Fibroblast of pulmonary artery (primary cell): ENCODE results near the gene MRPL9.

Experiments used
- DNase-seq: peaks from one replicate; pipeline ENCODE4 v3.0.0-alpha.2; 2010; ENCODE audit warnings: low read depth
- H3K4me3 ChIP-seq: replicated peaks from 2 replicates; pipeline ENCODE4 v1.5.1; 2011; ENCODE audit warnings: low read depth, mild to moderate bottlenecking, control low read depth, low read length, moderate library complexity
- TF ChIP-seq, protein P1 (sequence below): IDR thresholded peaks from 2 replicates; pipeline ENCODE4 v1.5.1; 2011; ENCODE audit warnings: mild to moderate bottlenecking, control low read depth, low read length, inconsistent platforms; ENCODE audit errors: missing control alignments

MRPL9 gene

DNA sequence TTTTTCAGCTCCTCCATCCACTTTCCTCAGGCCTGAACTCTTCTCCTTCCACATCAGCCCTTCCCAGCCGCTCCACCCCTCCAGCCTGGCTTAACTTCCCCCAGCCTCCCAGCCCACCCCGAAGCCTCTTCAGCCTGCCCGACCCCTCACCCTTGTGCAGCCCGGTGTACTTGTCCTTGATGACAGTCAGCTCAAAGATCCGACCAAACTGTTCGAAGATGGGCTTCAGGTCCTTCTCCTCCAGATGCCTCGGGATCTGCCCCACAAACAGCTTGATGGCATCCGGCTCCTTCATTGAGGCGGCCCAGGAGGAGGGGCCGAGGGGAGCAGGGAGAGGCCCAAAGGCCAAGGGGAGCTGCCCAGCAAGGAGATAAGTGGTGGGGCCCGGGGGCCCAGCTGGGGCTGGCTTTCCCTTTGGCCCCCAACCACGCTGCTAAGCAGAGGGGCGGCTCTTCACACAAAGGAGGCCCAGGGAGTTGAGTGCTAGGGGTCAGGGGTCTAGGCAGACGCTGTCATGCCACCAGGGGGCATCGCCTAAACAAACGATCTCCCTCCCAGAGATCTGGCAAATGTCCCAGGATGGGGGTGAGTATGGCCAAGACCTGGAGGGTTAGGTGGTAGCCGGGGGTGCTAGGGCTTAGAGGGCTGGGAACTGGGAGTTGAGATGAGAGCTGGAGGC is 47.4 kb downstream of the MRPL9 start:
- TF ChIP-seq, protein P1, sequence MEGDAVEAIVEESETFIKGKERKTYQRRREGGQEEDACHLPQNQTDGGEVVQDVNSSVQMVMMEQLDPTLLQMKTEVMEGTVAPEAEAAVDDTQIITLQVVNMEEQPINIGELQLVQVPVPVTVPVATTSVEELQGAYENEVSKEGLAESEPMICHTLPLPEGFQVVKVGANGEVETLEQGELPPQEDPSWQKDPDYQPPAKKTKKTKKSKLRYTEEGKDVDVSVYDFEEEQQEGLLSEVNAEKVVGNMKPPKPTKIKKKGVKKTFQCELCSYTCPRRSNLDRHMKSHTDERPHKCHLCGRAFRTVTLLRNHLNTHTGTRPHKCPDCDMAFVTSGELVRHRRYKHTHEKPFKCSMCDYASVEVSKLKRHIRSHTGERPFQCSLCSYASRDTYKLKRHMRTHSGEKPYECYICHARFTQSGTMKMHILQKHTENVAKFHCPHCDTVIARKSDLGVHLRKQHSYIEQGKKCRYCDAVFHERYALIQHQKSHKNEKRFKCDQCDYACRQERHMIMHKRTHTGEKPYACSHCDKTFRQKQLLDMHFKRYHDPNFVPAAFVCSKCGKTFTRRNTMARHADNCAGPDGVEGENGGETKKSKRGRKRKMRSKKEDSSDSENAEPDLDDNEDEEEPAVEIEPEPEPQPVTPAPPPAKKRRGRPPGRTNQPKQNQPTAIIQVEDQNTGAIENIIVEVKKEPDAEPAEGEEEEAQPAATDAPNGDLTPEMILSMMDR = no peak
- no peak overlapping the region for H3K4me3 ChIP-seq
- DNase-seq = no peak

DNA sequence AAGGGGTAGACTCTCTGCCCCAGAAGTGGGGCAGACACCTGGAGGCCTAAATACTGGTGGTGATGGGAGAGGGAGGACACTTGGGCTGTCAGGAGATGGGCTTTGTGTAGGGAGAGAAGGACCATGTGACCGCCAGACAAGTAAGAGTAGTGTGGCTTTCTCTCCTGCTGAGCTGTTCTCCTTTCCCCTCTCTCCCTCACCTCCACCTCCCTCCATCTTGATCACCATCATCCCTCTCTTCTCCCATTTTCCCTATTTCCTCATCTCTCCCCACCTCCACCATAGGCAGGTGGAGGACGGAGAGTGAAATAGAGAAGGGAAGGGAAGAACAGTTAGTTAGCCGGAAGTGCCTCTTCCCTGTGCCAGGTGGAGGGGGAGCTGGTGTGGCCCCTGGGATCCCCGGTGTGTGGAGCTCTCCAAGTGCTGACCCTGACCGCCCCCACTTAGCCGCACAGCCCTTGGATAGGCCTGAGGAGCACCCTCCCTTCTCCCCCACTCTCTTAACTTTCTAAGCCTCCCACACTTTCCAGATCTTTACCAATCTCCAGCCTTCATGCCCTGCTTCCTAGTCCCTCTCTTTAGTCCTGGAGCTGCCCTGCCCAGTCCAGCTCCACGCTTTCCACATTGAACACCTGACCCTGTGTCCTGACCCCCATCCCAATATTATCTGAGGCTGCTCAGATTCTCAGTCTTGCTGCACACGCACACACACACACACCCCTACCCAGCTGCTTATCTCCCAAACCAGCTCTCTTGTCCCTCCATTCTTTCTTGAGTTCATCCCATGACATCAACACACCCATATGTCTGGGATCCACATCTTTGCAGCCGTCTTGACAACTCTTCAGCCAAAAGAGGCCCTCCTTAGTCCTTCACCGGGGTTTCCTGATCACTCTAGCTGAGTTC is 48.2 kb downstream of the MRPL9 start:
- TF ChIP-seq, protein P1 = no peak
- no peak for DNase-seq

DNA sequence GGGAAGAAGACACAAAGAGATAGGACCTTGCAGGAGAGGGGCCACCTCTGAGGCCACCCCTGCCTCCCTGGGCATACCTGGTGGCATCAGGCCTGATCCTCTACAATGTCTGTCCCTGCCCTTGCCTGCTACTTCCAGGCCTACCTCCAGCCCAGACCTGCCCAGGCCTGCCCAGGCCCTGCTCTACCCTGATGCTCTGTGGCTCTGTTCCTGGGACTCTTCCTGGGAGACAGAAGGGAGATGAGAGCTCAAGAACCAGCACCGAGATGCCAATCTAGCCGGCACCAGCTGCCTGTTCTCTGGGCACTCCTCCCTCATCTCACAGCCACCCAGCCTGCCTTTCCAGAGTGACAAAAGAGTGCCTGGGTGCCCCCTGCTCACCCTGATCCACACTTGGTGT is 49.4 kb downstream of the MRPL9 start:
- no peak overlapping the region for H3K4me3 ChIP-seq
- DNase-seq = no peak
- TF ChIP-seq, protein P1 = no peak

More for the DNA sequence above, 48.2 kb downstream of the MRPL9 start:
- no peak overlapping the region for H3K4me3 ChIP-seq

DNA sequence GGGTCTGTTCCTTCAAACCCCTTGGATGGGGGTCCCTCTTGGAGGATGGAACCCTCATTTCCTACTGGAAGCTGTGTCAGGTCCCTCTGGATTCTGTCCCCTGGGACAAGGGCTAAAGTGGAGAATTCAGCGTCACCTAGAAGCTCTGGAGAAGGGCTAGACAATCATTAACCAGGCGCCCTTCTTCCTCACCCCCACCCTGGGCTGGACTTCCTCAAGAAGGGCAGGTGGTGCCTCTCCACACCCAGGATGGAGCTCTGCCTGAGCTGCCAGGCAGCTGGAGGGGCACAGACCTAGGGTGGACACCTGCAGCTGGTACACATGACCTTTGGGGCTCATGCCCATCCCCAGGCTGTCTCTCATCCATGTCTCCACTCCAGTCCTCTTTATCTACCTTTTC is 50.3 kb downstream of the MRPL9 start:
- TF ChIP-seq, protein P1 = no peak
- DNase-seq = no peak

DNA sequence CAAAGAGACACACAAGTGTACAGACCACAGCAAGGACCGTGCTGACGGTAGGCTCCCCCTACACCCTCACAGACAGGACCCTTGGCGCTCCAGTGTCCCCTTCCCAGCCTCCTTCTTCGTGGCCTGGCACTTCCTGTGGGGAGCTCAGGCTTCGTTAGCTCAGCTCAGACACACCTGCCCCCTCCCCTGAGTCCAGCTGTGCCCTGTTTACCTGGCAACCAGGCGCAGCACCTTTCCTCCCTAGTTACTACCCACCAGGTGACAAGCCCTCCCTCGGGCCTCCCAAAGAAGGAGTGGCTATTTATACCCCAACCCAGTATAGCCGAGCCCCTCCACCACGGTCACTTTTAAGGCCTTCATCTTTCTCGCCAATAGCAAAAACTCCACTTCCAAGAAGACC is 51.3 kb downstream of the MRPL9 start:
- no peak overlapping the region for H3K4me3 ChIP-seq
- no peak for DNase-seq
- TF ChIP-seq, protein P1 = no peak

More for the DNA sequence above, 50.3 kb downstream of the MRPL9 start:
- H3K4me3 ChIP-seq = no peak overlapping the region

DNA sequence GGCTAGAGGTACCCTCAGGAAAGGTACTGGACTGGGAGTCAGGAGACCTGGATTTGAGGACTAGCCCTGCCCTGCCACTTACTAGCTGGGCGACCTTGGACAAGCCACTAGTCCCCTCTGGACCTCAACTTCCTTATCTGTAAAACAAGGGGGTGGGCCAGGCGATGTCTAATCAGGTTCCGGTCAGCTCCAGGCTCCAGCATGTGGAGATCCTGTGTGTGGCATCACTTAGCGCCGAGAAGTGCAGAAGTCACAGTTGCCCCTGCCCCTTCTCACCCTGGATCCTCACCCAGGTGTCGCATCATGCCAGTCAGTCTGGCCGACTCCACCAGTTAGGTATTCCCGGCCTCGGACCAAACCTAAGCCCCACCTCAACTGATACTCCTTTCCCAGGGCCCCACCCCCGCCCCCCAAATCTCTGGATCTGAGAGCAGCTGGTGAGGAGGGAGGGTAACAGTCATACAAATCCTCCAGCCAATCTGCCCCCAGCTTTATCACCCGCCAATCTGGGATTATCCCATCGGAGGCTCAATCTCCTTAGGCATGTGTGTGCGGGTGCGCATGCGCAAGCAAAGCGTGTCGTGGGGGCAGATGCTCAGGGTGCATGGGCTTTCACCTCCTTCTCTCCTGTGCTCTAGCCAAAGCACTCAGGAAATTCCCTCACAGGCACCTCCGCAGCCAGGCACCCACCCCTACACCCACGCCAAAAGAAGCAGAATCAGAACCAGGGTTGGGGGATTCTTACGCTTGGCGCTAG is 52.1 kb downstream of the MRPL9 start:
- TF ChIP-seq, protein P1 = no peak

More for the DNA sequence above, 52.1 kb downstream of the MRPL9 start:
- no peak overlapping the region for H3K4me3 ChIP-seq
- no peak for DNase-seq
